Heart left ventricle (tissue), 16 donors: Measurements from ENCODE around the gene SNX22. TPM values are rescaled to one million over a fixed set of nuclear protein-coding genes. Genes with fewer than 3 reads are reported as not detected.

Source experiments
- ATAC-seq, 4 donors: fragments of 200-7000 bp; cut with Tn5 transposase; one replicate each; pipeline ENCODE4 v1.9.1; 2020 to 2022; ENCODE audit warnings: moderate library complexity in 4 of 4, mild to moderate bottlenecking in 3 of 4, moderate number of reproducible peaks in 1 of 4
- DNase-seq, 5 donors: peaks; one replicate each; pipeline ENCODE4 v3.0.0-alpha.2; 2020
- H3K27ac ChIP-seq, 12 donors: fragments of 200-600 bp; sonication (generic) in 4 of 12; one replicate each; pipeline versions ENCODE4 v1.5.0 to v1.8.0; 2016 to 2022; ENCODE audit warnings: mild to moderate bottlenecking in 2 of 12
- H3K27me3 ChIP-seq, 9 donors: fragments of 200-600 bp; sonication (generic) in 2 of 9; one replicate each; pipeline versions ENCODE4 v1.5.1 to v1.8.0; 2016 to 2022; ENCODE audit warnings: mild to moderate bottlenecking in 3 of 9
- H3K36me3 ChIP-seq, 9 donors: fragments of 200-600 bp; sonication (generic) in 2 of 9; one replicate each; pipeline versions ENCODE4 v1.5.0 to v1.8.0; 2018 to 2022; ENCODE audit warnings: mild to moderate bottlenecking in 2 of 9
- H3K4me1 ChIP-seq, 12 donors: fragments of 200-600 bp; sonication (generic) in 4 of 12; one replicate each; pipeline versions ENCODE4 v1.5.0 to v1.8.0; 2016 to 2022; ENCODE audit warnings: mild to moderate bottlenecking in 3 of 12
- H3K4me3 ChIP-seq, 12 donors: fragments of 200-600 bp; sonication (generic) in 4 of 12; one replicate each; pipeline versions ENCODE4 v1.5.0 to v1.8.0; 2017 to 2022; ENCODE audit warnings: mild to moderate bottlenecking in 9 of 12, moderate library complexity in 4 of 12
- H3K9me3 ChIP-seq, 12 donors: fragments of 200-600 bp; sonication (generic) in 4 of 12; one replicate each; pipeline versions ENCODE4 v1.5.0 to v1.8.0; 2016 to 2022; ENCODE audit warnings: mild to moderate bottlenecking in 1 of 12
- CTCF ChIP-seq, 12 donors: fragments of 200-600 bp; sonication (generic) in 4 of 12; IDR thresholded peaks; one replicate each; pipeline versions ENCODE4 v1.5.0 to v1.8.0; 2018 to 2022; ENCODE audit warnings: antibody characterized with exemption in 12 of 12, mild to moderate bottlenecking in 5 of 12
- POLR2A ChIP-seq, 2 donors: fragments of 450-650 bp; IDR thresholded peaks; one replicate each; pipeline ENCODE4 v1.6.1; 2017; ENCODE audit warnings: antibody characterized with exemption in 2 of 2, mild to moderate bottlenecking in 2 of 2, moderate library complexity in 2 of 2
- WGBS, 4 donors: extraction: QIAGEN DNeasy Blood & Tissue Kit in 2 of 4; methylation state at CpG; one replicate each; pipeline versions ENCODE4 v1.1.5 to v1.1.7; 2013 to 2018; 5-methylcytosine and 5-hydroxymethylcytosine counted together
- intact Hi-C, 10 donors: fragments of 100-400 bp; cut with DNase I; formaldehyde crosslinking; loops; one replicate each; pipeline versions ENCODE4 v1.11.1 to v1.14.2; 2022
- polyA plus RNA-seq, 2 donors: library from polyadenylated mRNA; stranded (reverse); fragments of 200-250 nt; gene quantifications; one replicate each; pipeline ENCODE4 v1.2.3, GENCODE V29; 2013
- total RNA-seq, 9 donors: library from RNA; depleted of rRNA in 2 of 9; stranded (reverse); fragments of >200 nt in 2 of 9; fragmentation: NEBNext Ultra II Directional in 3 of 9; extraction: Animal tissue kit (Norgen Biotek cat#: 25700) in 3 of 9; gene quantifications; one replicate each; pipeline versions ENCODE4 v1.1.0 to v1.2.4, GENCODE V29; 2016 to 2023
- donor health status: ischemic (EF 13 %, LVEDD 7.1; RV severe dilation, severe dysfunction).
- donor health status: healthy with polysubstance abuse.
- donor health status: DM: no; HTN: yes; CAD: no.
- donor health status: DM: no; HTN: no; CAD: no.
- donor health status: ischemic (EF 25% LVEDD 6.9; RV normal size, moderate dysfunction).
- donor health status: ischemic (EF 25% LVEDD 5.7; RV mildly dilated, moderate dysfunction).
- donor health status: healthy.
- donor health status: DM: yes; HTN: yes; CAD: no.
- donor health status: ischemic (EF 35%, LVEDD 5.7; RV mildly dilated, moderate dysfunction).
- donor health status: nonischemic (EF 11% LVEDD 7.7; RV severe dilation, severe dysfunction).
- donor health status: DM: yes; HTN: yes; CAD: no.
- donor health status: PGD.
- donor health status: ischemic (EF 29% LVEDD 5.4; RV normal size, mild dysfunction).
- donor health status: nonischemic (EF 23%, LVEDD 6.1; RV moderate dilation, normal function).

The SNX22 gene
- total and polyA plus RNA-seq, 11 donors: 0.71 to 6.7 (median 1.9) TPM

GRCh38 chr15:64166102-64166890 lies 14.8 kb downstream of the SNX22 start:
- TF ChIP-seq CTCF (IDR thresholded peaks at IDR 0.05): no peak
- TF ChIP-seq POLR2A (IDR thresholded peaks at IDR 0.05): no peak
- Histone ChIP-seq H3K4me3 (no peak overlapping the region), H3K9me3 (no peaks in the 10 kb centered on the region), H3K27me3 (no peaks in the 10 kb centered on the region), H3K4me1 (peaks cover 2 to 26% (median 14%) of the 10 kb centered on the region in 12 donors), H3K27ac (no peak overlapping the region), H3K36me3 (peaks cover 0 to 18% (median 9%) of the 10 kb centered on the region in 9 donors)
- 79 to 92% (median 83%) methylated on average over 5 of the region's 5 CpGs for WGBS, 4 donors
- intact Hi-C loops: no loop called here
- ATAC-seq (no peak), DNase-seq (no peak)

GRCh38 chr15:64180235-64180824 lies 28.8 kb downstream of the SNX22 start:
- TF ChIP-seq CTCF (IDR thresholded peaks at IDR 0.05) (no peak), POLR2A (IDR thresholded peaks at IDR 0.05) (no peak)
- ATAC-seq (no peak), DNase-seq (no peak)
- intact Hi-C loops: no loop called here
- Histone ChIP-seq H3K27me3 (no peaks in the 10 kb centered on the region), H3K4me3 (no peak overlapping the region), H3K9me3 (no peaks in the 10 kb centered on the region), H3K4me1 (no peaks in the 10 kb centered on the region), H3K27ac (no peak overlapping the region), H3K36me3 (peaks cover 0 to 79% (median 54%) of the 10 kb centered on the region in 9 donors)
- 71 to 79% (median 77%) methylated on average over 8 of the region's 8 CpGs for WGBS, 4 donors

GRCh38 chr15:64182859-64183370 lies 31.4 kb downstream of the SNX22 start:
- TF ChIP-seq CTCF (IDR thresholded peaks at IDR 0.05) (no peak), POLR2A (IDR thresholded peaks at IDR 0.05) (no peak)

GRCh38 chr15:64185146-64185911 lies 33.8 kb downstream of the SNX22 start:
- intact Hi-C loops: no loop called here
- H3K9me3 ChIP-seq: no peaks in the 10 kb centered on the region
- no peak overlapping the region for H3K4me3 ChIP-seq
- no peaks in the 10 kb centered on the region for H3K27me3 ChIP-seq
- no peaks in the 10 kb centered on the region for H3K4me1 ChIP-seq
- ATAC-seq (no peak), DNase-seq (no peak)
- 93 to 96% (median 95%) methylated on average over 9 of the region's 9 CpGs for WGBS, 4 donors
- no peak overlapping the region for H3K27ac ChIP-seq
- peaks cover 0 to 70% (median 44%) of the 10 kb centered on the region in 9 donors for H3K36me3 ChIP-seq
- TF ChIP-seq POLR2A (IDR thresholded peaks at IDR 0.05): no peak
- no peak for TF ChIP-seq CTCF (IDR thresholded peaks at IDR 0.05)

More at GRCh38 chr15:64182859-64183370, 31.4 kb downstream of the SNX22 start:
- ATAC-seq: no peak
- intact Hi-C loops: no loop called here
- peaks cover 0 to 82% (median 46%) of the 10 kb centered on the region in 9 donors for H3K36me3 ChIP-seq
- H3K4me3 ChIP-seq: no peak overlapping the region
- H3K9me3 ChIP-seq: no peaks in the 10 kb centered on the region
- no peak overlapping the region for H3K27ac ChIP-seq
- H3K4me1 ChIP-seq: no peaks in the 10 kb centered on the region
- no peak for DNase-seq
- H3K27me3 ChIP-seq: no peaks in the 10 kb centered on the region
- WGBS, 4 donors: 82 to 89% (median 87%) methylated on average over 4 of the region's 4 CpGs
